Progenitor cell of endocrine pancreas (in vitro differentiated cells): ENCODE results near the gene CHN2. TPM values are rescaled to one million over a fixed set of nuclear protein-coding genes. Genes with fewer than 3 reads are reported as not detected.

Experiments
- DNase-seq: peaks from one replicate; pipeline ENCODE4 v3.0.0; 2021; ENCODE audit warnings: low spot score; ENCODE audit not compliant: unreplicated experiment
- H3K27ac Mint-ChIP-seq: 2 replicates; pipeline ENCODE4 v1.8.0; 2021; ENCODE audit warnings: mild to moderate bottlenecking, moderate library complexity, mixed read lengths
- H3K27me3 Mint-ChIP-seq: 2 replicates; pipeline ENCODE4 v1.8.0; 2021; ENCODE audit warnings: mixed read lengths
- H3K36me3 Mint-ChIP-seq: 2 replicates; pipeline ENCODE4 v1.8.0; 2022; ENCODE audit warnings: mixed read lengths; ENCODE audit not compliant: insufficient read depth
- H3K4me1 Mint-ChIP-seq: 2 replicates; pipeline ENCODE4 v1.8.0; 2021; ENCODE audit warnings: low read depth, mixed read lengths
- H3K4me3 Mint-ChIP-seq: 2 replicates; pipeline ENCODE4 v1.8.0; 2021; ENCODE audit warnings: low read depth, mild to moderate bottlenecking, moderate library complexity, mixed read lengths
- H3K9me3 Mint-ChIP-seq: 2 replicates; pipeline ENCODE4 v1.8.0; 2021; ENCODE audit warnings: low read depth, mixed read lengths
- CTCF ChIP-seq: fragments of 200-600 bp; sonication (generic); IDR thresholded peaks from one replicate; pipeline ENCODE4 v1.5.0; 2021; ENCODE audit warnings: antibody characterized with exemption, mild to moderate bottlenecking; ENCODE audit not compliant: unreplicated experiment
- total RNA-seq: library from RNA; stranded (reverse); gene quantifications from 2 replicates; pipeline ENCODE4 v1.2.1, GENCODE V29; 2021

CHN2 gene
- total RNA-seq, 1 donor from 2014 or later, result 22.0 TPM

GRCh38 chr7:29359482-29360093, 165.0 kb downstream of the CHN2 start:
- TF ChIP-seq CTCF, result no peak
- no peak overlapping the region for H3K4me3 Mint-ChIP-seq
- peaks cover 6% of the 10 kb centered on the region for H3K36me3 Mint-ChIP-seq
- DNase-seq, result no peak
- H3K9me3 Mint-ChIP-seq, result no peaks in the 10 kb centered on the region
- no peaks in the 10 kb centered on the region for H3K27me3 Mint-ChIP-seq
- H3K4me1 Mint-ChIP-seq, result no peaks in the 10 kb centered on the region
- H3K27ac Mint-ChIP-seq, result no peak overlapping the region

GRCh38 chr7:29360633-29361625, 166.4 kb downstream of the CHN2 start:
- no peak for TF ChIP-seq CTCF
- DNase-seq, result no peak

GRCh38 chr7:29362380-29362779, 167.8 kb downstream of the CHN2 start:
- no peak for TF ChIP-seq CTCF
- H3K4me1 Mint-ChIP-seq, result no peaks in the 10 kb centered on the region
- H3K36me3 Mint-ChIP-seq, result peaks cover 4% of the 10 kb centered on the region
- no peak overlapping the region for H3K4me3 Mint-ChIP-seq
- no peak for DNase-seq
- no peaks in the 10 kb centered on the region for H3K27me3 Mint-ChIP-seq
- no peak overlapping the region for H3K27ac Mint-ChIP-seq
- H3K9me3 Mint-ChIP-seq, result no peaks in the 10 kb centered on the region

More at GRCh38 chr7:29360633-29361625, 166.4 kb downstream of the CHN2 start:
- no peaks in the 10 kb centered on the region for H3K27me3 Mint-ChIP-seq
- H3K4me1 Mint-ChIP-seq, result no peaks in the 10 kb centered on the region
- H3K9me3 Mint-ChIP-seq, result no peaks in the 10 kb centered on the region
- H3K4me3 Mint-ChIP-seq, result no peak overlapping the region
- no peak overlapping the region for H3K27ac Mint-ChIP-seq
- peaks cover 6% of the 10 kb centered on the region for H3K36me3 Mint-ChIP-seq

GRCh38 chr7:29363636-29364425, 169.3 kb downstream of the CHN2 start:
- Mint-ChIP-seq H3K27me3 (no peaks in the 10 kb centered on the region), H3K4me3 (no peak overlapping the region), H3K9me3 (no peaks in the 10 kb centered on the region), H3K4me1 (no peaks in the 10 kb centered on the region), H3K36me3 (peaks cover 2% of the 10 kb centered on the region), H3K27ac (no peak overlapping the region)
- TF ChIP-seq CTCF, result no peak
- no peak for DNase-seq

- H3K27ac Mint-ChIP-seq, result no peak overlapping the region
- TF ChIP-seq CTCF, result no peak
- no peaks in the 10 kb centered on the region for H3K27me3 Mint-ChIP-seq
- H3K36me3 Mint-ChIP-seq, result no peaks in the 10 kb centered on the region
- no peak for DNase-seq
- no peaks in the 10 kb centered on the region for H3K9me3 Mint-ChIP-seq
- peaks cover under 1% of the 10 kb centered on the region for H3K4me1 Mint-ChIP-seq
- H3K4me3 Mint-ChIP-seq, result no peak overlapping the region
Measured at GRCh38 chr7:29364661-29365060, 170.1 kb downstream of the CHN2 start.
